Measurements from ENCODE around the gene GOLGA7B.
"Not testable (repeated sequence)": the region's sequence is repeated elsewhere in the genome, so short reads cannot be mapped to it uniquely, and the experiment has no call there.

The GOLGA7B gene

GRCh38 chr10:97836446-97836845 lies 13.2 kb upstream of the GOLGA7B start:
- DNase-seq: no peak

GRCh38 chr10:97838091-97838490 lies 11.6 kb upstream of the GOLGA7B start:
- DNase-seq: no peak

DNA sequence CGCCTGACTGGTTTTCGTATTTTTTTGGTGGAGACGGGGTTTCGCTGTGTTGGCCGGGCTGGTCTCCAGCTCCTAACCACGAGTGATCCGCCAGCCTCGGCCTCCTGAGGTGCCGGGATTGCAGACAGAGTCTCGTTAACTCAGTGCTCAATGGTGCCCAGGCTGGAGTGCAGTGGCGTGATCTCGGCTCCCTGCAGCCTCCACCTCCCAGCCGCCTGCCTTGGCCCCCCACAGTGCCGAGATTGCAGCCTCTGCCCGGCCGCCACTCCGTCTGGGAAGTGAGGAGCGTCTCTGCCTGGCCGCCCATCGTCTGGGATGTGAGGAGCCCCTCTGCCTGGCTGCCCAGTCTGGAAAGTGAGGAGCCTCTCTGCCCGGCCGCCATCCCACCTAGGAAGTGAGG lies 8.5 kb upstream of the GOLGA7B start:
- not testable (repeated sequence) for DNase-seq

DNA sequence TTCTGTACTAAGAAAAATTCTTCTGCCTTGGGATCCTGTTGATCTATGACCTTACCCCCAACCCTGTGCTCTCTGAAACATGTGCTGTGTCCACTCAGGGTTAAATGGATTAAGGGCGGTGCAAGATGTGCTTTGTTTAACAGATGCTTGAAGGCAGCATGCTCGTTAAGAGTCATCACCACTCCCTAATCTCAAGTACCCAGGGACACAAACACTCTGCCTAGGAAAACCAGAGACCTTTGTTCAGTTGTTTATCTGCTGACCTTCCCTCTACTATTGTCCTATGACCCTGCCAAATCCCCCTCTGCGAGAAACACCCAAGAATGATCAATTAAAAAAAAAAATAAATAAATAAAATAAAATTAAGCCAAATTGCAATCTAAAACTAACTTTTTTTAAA lies 7.5 kb upstream of the GOLGA7B start:
- not testable (repeated sequence) for DNase-seq

DNA sequence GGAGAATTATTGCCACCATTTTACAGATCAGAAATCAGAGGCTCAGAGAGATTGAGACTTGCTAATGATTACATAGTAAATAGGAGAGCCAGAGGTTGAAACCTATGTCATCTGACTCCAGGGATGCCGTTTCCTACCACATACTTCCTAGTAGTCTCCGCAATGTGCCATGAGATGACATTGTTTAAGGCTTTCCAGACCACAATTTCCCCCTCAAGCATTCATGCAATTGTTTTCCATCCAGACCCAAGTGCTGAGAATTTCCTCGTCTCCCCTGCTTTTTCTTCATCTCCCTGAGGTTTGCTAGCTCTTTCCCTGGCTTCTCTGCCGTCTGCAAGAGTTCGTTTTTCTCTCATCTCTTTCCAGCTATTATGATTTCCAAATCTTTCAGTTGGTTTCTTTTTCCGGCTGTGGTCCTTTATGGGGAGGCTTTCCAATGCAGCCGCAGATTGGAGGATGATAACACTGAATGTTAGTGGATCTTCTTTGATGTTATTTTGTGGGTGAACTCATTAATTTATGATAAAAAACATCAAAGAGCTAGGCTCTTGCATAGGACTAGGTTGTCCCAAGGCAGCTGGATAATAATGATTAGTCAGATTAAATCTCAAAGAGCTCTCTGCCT lies 6.9 kb upstream of the GOLGA7B start:
- DNase-seq: no peak

DNA sequence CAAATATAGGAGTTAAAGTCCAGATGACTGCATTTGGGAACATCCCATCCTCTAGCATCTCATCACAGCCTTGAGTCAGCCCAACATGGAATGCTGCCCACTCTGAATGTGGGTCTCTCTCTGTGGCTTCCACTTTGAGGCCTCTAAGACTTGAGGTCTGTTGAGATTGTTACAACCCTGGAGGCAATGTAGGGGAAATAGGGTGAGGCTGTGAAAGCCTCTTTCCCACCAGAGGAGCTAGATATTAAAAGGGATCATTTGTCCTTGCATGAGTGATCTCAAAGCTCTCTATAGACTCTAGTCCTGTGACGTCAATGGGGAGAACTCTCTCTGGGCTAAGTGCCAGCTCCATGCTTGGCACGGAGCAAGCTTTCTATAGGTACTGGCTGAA lies 6.4 kb upstream of the GOLGA7B start:
- no peak for DNase-seq

DNA sequence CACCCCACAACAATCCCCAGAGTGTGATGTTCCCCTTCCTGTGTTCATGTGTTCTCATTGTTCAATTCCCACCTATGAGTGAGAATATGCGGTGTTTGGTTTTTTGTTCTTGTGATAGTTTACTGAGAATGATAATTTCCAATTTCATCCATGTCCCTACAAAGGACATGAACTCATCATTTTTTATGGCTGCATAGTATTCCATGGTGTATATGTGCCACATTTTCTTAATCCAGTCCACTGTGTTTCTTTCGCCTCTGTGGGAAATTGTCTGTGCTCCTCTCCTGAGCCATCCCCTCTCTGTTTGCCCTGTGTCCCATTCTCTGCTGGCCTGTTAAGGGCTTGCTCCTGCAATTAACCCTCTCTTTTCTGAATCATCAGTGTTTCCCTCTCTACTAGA lies 5.7 kb upstream of the GOLGA7B start:
- not testable (repeated sequence) for DNase-seq

- no peak for DNase-seq
These were observed 5.0 kb upstream of the GOLGA7B start for GRCh38 chr10:97844678-97845077.

GRCh38 chr10:97849103-97849686 lies 448 bp upstream of the GOLGA7B start:
- no peak for DNase-seq

GRCh38 chr10:97850446-97850845 lies 803 bp downstream of the GOLGA7B start:
- DNase-seq: no peak

- DNase-seq: no peak
These were observed 1.8 kb downstream of the GOLGA7B start for GRCh38 chr10:97851341-97852001.

DNA sequence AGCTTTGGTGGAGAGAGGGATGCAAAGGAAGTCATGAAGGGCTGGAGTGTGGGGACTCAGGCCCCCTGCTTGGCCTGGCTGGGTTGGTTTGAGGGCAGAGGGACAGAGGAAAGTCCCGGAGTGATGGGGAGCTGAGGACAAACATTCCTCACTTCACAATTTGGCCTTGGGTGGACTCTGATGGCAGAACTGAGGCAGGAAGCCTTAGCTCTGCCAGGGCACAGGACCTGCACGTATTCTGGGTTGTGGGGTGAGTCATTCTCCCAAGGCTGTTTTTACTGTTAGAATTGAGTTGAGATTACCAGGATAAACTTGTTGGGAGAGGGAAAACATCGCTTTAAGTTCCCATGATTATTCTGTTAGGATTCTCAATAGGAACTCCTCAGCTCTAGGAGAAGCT lies 2.6 kb downstream of the GOLGA7B start:
- no peak for DNase-seq

GRCh38 chr10:97852840-97853405 lies 3.3 kb downstream of the GOLGA7B start:
- no peak for DNase-seq

DNA sequence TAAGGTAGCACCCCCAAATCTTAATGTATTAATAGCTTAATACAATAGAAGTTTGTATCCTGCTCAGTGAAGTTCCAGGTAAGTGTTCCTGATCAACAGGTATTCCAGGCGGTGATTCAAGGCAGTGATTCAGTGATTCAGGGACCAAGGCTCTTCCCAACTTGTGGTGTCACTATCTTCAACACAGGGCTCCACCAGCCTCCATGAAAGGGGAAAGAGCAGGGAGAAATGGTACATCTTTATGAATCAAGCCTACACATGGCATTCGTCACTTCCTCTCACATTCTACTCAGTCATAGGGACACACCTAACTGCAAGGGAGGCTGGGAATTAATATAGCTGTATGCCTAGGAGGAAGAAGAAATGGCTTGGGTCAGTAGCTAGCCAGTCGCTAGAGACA lies 5.1 kb downstream of the GOLGA7B start:
- DNase-seq: no peak

GRCh38 chr10:97858001-97858439 lies 8.4 kb downstream of the GOLGA7B start:
- no peak for DNase-seq

GRCh38 chr10:97861097-97861750 lies 11.6 kb downstream of the GOLGA7B start:
- no peak for DNase-seq

DNA sequence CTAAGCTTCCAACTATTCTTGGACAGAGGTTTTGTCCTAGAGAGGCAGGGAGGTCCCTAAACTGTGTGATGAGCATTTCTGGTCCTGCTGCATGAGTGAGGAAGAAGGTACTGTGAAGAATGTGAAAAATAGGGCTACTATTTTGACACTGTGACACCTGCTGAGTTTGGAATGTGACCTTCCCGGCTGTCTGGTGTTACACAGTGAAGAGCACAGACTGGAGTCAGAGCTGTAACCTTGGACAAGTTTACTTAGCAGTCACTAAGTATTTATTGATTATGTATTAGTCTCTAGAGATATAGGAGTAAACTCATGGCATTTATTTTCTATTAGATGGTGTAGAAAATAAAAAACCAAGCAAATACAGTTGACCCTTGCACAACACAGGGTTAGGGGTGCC lies 12.3 kb downstream of the GOLGA7B start:
- DNase-seq: no peak

DNA sequence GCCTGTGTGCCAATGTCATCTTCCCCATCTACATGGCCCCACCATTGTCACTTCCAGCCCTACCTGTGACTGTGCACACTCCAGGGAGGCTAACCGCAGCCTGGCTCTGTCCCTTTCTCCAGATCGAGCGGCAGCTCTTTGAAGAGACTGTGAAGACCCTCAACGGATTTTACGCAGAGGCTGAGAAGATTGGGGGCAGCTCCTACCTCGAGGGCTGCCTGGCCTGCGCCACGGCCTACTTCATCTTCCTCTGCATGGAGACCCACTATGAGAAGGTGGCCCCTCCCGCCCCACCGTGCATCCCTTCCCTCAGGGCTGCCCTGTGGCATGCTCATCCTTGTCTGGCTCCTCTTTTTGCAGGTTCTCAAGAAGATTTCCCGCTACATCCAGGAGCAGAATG lies 14.2 kb downstream of the GOLGA7B start:
- DNase-seq: no peak

DNA sequence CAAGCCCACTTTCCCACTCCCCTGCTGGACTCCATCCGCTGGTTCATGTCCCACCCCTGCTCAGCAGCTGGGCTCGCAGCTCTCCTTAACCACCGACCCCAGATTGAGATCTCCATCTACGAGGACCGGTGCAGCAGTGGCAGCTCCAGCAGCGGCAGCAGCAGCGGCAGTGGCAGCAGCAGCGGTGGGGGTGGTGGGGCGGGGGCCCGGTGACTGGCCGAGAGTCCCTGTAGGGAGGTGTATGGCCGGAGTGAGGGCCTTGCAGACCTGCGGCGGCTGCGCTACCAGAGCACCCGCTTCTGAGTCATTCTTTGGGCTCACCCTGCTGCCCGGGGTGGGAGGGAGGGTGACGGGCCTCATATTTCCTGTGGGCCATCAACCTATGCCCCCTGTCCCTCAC lies 15.8 kb downstream of the GOLGA7B start:
- no peak for DNase-seq

GRCh38 chr10:97866524-97867219 lies 17.0 kb downstream of the GOLGA7B start:
- DNase-seq: no peak

DNA sequence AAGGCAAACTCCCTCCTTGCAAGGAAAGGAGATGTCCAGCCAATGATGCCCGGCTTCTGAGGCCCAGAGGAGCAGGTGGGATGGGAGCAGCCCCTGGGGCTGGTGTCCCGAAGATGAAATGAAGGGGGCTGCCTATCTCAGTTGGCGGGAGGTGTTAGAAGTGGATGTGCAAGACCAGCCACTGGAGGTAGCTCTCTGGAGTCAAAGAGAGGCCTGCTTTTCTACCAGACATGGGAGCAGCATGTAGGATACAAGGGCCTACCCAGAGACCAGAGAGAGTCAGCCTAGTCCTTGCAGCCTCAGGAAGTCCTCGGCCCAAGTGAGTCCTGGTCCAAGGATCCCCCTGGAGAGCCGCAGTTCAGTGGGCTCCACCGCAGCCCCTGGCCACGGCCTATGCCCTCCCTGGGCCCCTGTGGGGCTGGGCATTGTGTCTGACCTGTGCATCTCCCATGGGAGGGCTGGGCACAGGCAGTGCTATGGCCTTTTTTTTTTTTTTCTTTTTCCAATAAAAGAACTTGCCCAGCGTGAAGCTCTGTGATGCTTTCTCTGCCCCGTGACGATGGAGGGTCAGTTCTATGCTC lies 17.7 kb downstream of the GOLGA7B start:
- DNase-seq: no peak

GRCh38 chr10:97868134-97868685 lies 18.6 kb downstream of the GOLGA7B start:
- DNase-seq: no peak

Measured in activated T-cell treated with anti-CD3 and anti-CD28 coated beads, Interleukin-2, amount 50 U/mL, for 1 hour (primary cell).